Prostate gland (tissue), 2 donors: ENCODE data around the gene ODF4.

Source experiments
- POLR2AphosphoS5 ChIP-seq: sonication (generic); formaldehyde crosslinking; IDR thresholded peaks from one replicate; pipeline ENCODE4 v1.6.1; 2017; ENCODE audit warnings: antibody characterized with exemption
- TF ChIP-seq, protein P1 (sequence below), 4 experiments: fragments of 200-600 bp in 2 of 4; fragments of 450-650 bp in 2 of 4; sonication (generic) in 2 of 4; IDR thresholded peaks; 1 replicate in 3 of 4; 2 replicates in 1 of 4; pipeline ENCODE4 v1.5.1; 2016 to 2019; ENCODE audit warnings: antibody characterized with exemption in 4 of 4, mild to moderate bottlenecking in 2 of 4, moderate library complexity in 2 of 4

DNA sequence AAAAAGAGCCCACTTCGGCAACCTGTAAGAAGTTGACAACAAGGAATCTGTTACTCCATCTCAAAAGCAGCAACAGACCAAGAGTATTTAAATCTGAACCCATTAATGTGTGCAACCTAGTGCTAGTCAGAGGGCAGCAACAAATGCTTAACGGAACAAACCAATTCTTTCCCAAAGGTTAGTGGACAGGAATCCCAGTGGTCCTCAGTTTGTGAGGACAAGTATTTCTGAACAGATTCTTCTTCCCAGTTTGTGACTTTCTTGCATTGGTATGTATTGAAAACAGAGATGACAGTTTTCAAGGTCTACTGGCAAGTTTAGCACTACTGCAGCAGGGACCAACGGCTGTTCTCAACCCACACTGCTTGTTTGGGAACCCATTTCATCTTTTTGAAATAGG, 40.4 kb downstream of the ODF4 start:
- TF ChIP-seq POLR2AphosphoS5: no peak
- TF ChIP-seq, protein P1, sequence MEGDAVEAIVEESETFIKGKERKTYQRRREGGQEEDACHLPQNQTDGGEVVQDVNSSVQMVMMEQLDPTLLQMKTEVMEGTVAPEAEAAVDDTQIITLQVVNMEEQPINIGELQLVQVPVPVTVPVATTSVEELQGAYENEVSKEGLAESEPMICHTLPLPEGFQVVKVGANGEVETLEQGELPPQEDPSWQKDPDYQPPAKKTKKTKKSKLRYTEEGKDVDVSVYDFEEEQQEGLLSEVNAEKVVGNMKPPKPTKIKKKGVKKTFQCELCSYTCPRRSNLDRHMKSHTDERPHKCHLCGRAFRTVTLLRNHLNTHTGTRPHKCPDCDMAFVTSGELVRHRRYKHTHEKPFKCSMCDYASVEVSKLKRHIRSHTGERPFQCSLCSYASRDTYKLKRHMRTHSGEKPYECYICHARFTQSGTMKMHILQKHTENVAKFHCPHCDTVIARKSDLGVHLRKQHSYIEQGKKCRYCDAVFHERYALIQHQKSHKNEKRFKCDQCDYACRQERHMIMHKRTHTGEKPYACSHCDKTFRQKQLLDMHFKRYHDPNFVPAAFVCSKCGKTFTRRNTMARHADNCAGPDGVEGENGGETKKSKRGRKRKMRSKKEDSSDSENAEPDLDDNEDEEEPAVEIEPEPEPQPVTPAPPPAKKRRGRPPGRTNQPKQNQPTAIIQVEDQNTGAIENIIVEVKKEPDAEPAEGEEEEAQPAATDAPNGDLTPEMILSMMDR (IDR thresholded peaks at IDR 0.05): no peak
